Mesenchymal stem cell (in vitro differentiated cells and primary cell): Measurements from ENCODE around the gene IKBIP.

Source experiments
- DNase-seq: peaks from one replicate; pipeline ENCODE4 v3.0.0-alpha.2; 2013
- H2AFZ ChIP-seq: one replicate; pipeline ENCODE4 v1.6.1; 2013; ENCODE audit warnings: low read depth, mild to moderate bottlenecking, control low read depth, inconsistent platforms, low read length, moderate library complexity
- H2AK5ac ChIP-seq: 2 replicates; pipeline ENCODE4 v1.6.1; 2013; ENCODE audit warnings: low read length, moderate library complexity, mild to moderate bottlenecking, inconsistent platforms; ENCODE audit not compliant: severe bottlenecking
- H2BK120ac ChIP-seq: one replicate; pipeline ENCODE4 v1.6.1; 2013; ENCODE audit warnings: low read depth, mild to moderate bottlenecking, inconsistent platforms, low read length, moderate library complexity
- H2BK12ac ChIP-seq, 2 experiments: one replicate each; pipeline ENCODE4 v1.6.1; 2013; ENCODE audit warnings: inconsistent platforms in 2 of 2, low read length in 2 of 2, mild to moderate bottlenecking in 2 of 2, moderate library complexity in 2 of 2, control low read depth in 1 of 2
- H2BK15ac ChIP-seq: one replicate; pipeline ENCODE4 v1.6.1; 2013; ENCODE audit warnings: mild to moderate bottlenecking, low read depth, inconsistent platforms; ENCODE audit not compliant: poor library complexity, severe bottlenecking
- H2BK5ac ChIP-seq: 2 replicates; pipeline ENCODE4 v1.6.1; 2013; ENCODE audit warnings: low read depth, mild to moderate bottlenecking, low read length, control low read depth, inconsistent platforms; ENCODE audit not compliant: poor library complexity, severe bottlenecking
- H3K14ac ChIP-seq, 2 experiments: one replicate each; pipeline ENCODE4 v1.6.1; 2013; ENCODE audit warnings: inconsistent platforms in 2 of 2, low read length in 2 of 2, control low read depth in 1 of 2, mild to moderate bottlenecking in 1 of 2, moderate library complexity in 1 of 2
- H3K18ac ChIP-seq, 2 experiments: one replicate each; pipeline ENCODE4 v1.6.1; 2013; ENCODE audit warnings: inconsistent platforms in 2 of 2, low read length in 2 of 2, control low read depth in 1 of 2, low read depth in 1 of 2, mild to moderate bottlenecking in 1 of 2
- H3K23ac ChIP-seq, 2 experiments: one replicate each; pipeline ENCODE4 v1.6.1; 2013; ENCODE audit warnings: inconsistent platforms in 2 of 2, low read length in 2 of 2, mild to moderate bottlenecking in 2 of 2, moderate library complexity in 2 of 2, control low read depth in 1 of 2
- H3K27ac ChIP-seq: 2 replicates; pipeline ENCODE4 v1.5.1; 2013; ENCODE audit warnings: mild to moderate bottlenecking, moderate library complexity, low read length, control low read depth, inconsistent platforms; ENCODE audit not compliant: poor library complexity, severe bottlenecking
- H3K27me3 ChIP-seq, 2 experiments: 2 replicates each; pipeline versions ENCODE4 v1.6.1 to v1.7.0; 2013; ENCODE audit warnings: low read length in 2 of 2, mild to moderate bottlenecking in 2 of 2, moderate library complexity in 2 of 2, control low read depth in 1 of 2, inconsistent platforms in 1 of 2; ENCODE audit not compliant: control insufficient read depth in 1 of 2, insufficient read depth in 1 of 2
- H3K36me3 ChIP-seq, 2 experiments: 2 replicates each; pipeline versions ENCODE4 v1.6.1 to v1.7.0; 2013; ENCODE audit warnings: low read length in 2 of 2, control low read depth in 1 of 2, inconsistent platforms in 1 of 2, low read depth in 1 of 2, mild to moderate bottlenecking in 1 of 2; ENCODE audit not compliant: insufficient read depth in 2 of 2, control insufficient read depth in 1 of 2
- H3K4ac ChIP-seq, 2 experiments: one replicate each; pipeline ENCODE4 v1.6.1; 2013; ENCODE audit warnings: inconsistent platforms in 2 of 2, low read length in 2 of 2, mild to moderate bottlenecking in 2 of 2, moderate library complexity in 2 of 2, control low read depth in 1 of 2, low read depth in 1 of 2
- H3K4me1 ChIP-seq: 2 replicates; pipeline ENCODE4 v1.6.1; 2013; ENCODE audit warnings: low read depth, low read length, control low read depth; ENCODE audit not compliant: control insufficient read depth, insufficient read depth
- H3K4me2 ChIP-seq: 2 replicates; pipeline ENCODE4 v1.6.1; 2013; ENCODE audit warnings: low read length, mild to moderate bottlenecking, inconsistent platforms; ENCODE audit not compliant: poor library complexity, severe bottlenecking
- H3K4me3 ChIP-seq, 2 experiments: 2 replicates each; pipeline versions ENCODE4 v1.5.1 to v1.7.0; 2013; ENCODE audit warnings: low read length in 2 of 2, mild to moderate bottlenecking in 2 of 2, control low read depth in 1 of 2, low read depth in 1 of 2; ENCODE audit not compliant: insufficient read depth in 1 of 2
- H3K79me1 ChIP-seq: replicated peaks from 2 replicates; pipeline ENCODE4 v1.6.1; 2013; ENCODE audit warnings: mild to moderate bottlenecking, control low read depth, low read length, inconsistent platforms; ENCODE audit not compliant: poor library complexity, severe bottlenecking
- H3K9ac ChIP-seq: 2 replicates; pipeline ENCODE4 v1.7.0; 2013; ENCODE audit warnings: mild to moderate bottlenecking, low read length, moderate library complexity
- H3K9me3 ChIP-seq: 2 replicates; pipeline ENCODE4 v1.7.0; 2013; ENCODE audit warnings: mild to moderate bottlenecking, low read length; ENCODE audit not compliant: control insufficient read depth
- H4K8ac ChIP-seq: one replicate; pipeline ENCODE4 v1.6.1; 2013; ENCODE audit warnings: inconsistent platforms, mild to moderate bottlenecking, low read length, moderate library complexity
- H4K91ac ChIP-seq: one replicate; pipeline ENCODE4 v1.6.1; 2013; ENCODE audit warnings: mild to moderate bottlenecking, low read length, inconsistent platforms
- WGBS: methylation state at CpG from one replicate; pipeline ENCODE4 v1.1.7; 2013; ENCODE audit warnings: mixed read lengths; 5-methylcytosine and 5-hydroxymethylcytosine counted together

IKBIP gene

DNA sequence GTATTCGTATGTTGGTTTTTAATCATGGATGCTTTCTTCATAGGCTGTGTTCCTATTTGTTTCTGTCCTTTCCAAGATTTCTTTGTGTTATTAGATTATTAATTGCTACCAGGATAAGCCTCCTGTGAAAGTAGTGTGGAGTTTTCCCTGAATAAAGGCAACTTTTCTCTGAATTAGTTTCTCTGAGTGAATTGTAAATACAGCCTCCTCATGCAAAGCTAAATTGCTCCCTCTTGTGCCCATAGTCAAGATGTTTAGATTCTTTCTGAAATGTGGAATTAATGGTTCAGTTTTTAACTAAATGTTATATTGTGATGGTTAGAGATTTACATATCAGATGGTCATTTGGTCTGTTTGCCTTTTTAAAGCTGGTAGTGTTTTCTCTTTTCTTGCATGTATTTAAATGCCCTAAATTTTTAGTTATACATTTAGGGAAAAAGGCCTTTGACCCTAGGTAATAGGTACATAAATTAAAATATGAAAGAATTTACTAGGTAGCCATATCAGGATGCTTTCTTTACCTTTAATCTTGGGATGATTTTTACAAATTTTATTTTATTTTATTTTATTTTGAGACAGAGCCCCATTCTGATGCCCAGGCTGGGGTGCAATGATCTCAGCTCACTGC lies 9.4 kb upstream of the IKBIP start:
- H3K9ac ChIP-seq = no peak overlapping the region
- no peaks in the 10 kb centered on the region for H3K27me3 ChIP-seq
- no peak overlapping the region for H3K23ac ChIP-seq
- no peak overlapping the region for H2AFZ ChIP-seq
- H2BK120ac ChIP-seq = no peak overlapping the region
- no peaks in the 10 kb centered on the region for H3K9me3 ChIP-seq
- WGBS = no CpG with 5 or more reads among the region's 1 CpG
- H2BK12ac ChIP-seq = no peak overlapping the region
- H3K18ac ChIP-seq = no peak overlapping the region
- no peak overlapping the region for H2AK5ac ChIP-seq
- peaks cover 19 to 63% of the 10 kb centered on the region in 2 experiments for H3K36me3 ChIP-seq
- no peak overlapping the region for H3K4me2 ChIP-seq
- no peak overlapping the region for H2BK5ac ChIP-seq
- H2BK15ac ChIP-seq = no peak overlapping the region
- H3K4me1 ChIP-seq = no peaks in the 10 kb centered on the region
- H3K79me1 ChIP-seq = peaks cover 24% of the 10 kb centered on the region
- H4K8ac ChIP-seq = no peak overlapping the region
- no peak overlapping the region for H3K14ac ChIP-seq
- H3K27ac ChIP-seq = no peak overlapping the region
- no peak overlapping the region for H4K91ac ChIP-seq
- H3K4me3 ChIP-seq = no peak overlapping the region
- H3K4ac ChIP-seq = no peak overlapping the region
- DNase-seq = peak; percentile 73

DNA sequence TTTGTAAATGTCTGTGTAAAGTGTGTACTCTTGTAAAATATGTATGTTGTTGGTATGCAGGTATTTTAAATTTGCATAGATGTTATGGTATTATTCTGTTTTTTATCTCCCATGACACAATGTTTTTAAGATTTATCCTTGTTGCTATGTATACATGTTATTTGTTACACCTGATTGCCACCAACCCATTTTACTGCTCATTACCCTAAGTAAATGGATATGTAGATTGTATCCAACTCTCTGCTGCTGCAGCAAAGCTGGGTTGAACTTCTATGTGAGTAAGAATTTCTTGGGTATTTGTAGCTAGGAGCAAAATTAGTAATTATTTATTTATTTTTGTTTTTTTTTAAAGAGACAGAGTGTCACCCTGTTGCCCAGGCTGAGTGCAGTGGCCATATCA lies 6.7 kb upstream of the IKBIP start:
- H4K8ac ChIP-seq = no peak overlapping the region
- no peak overlapping the region for H3K4me2 ChIP-seq
- H2BK5ac ChIP-seq = no peak overlapping the region
- H3K4me1 ChIP-seq = no peaks in the 10 kb centered on the region
- H2AFZ ChIP-seq = no peak overlapping the region
- no peak overlapping the region for H2BK12ac ChIP-seq
- no peak overlapping the region for H3K23ac ChIP-seq
- no peak overlapping the region for H3K27ac ChIP-seq
- no peak overlapping the region for H2BK15ac ChIP-seq
- no peak overlapping the region for H2BK120ac ChIP-seq
- no peak overlapping the region for H2AK5ac ChIP-seq
- H3K9me3 ChIP-seq = no peaks in the 10 kb centered on the region
- H3K4ac ChIP-seq = no peak overlapping the region
- peaks cover 19 to 45% of the 10 kb centered on the region in 2 experiments for H3K36me3 ChIP-seq
- H3K4me3 ChIP-seq = no peak overlapping the region
- DNase-seq = no peak
- H3K14ac ChIP-seq = no peak overlapping the region
- no peak overlapping the region for H3K18ac ChIP-seq
- H3K27me3 ChIP-seq = no peaks in the 10 kb centered on the region
- peak overlapping the region; percentile 33 for H3K9ac ChIP-seq
- peaks cover 12% of the 10 kb centered on the region for H3K79me1 ChIP-seq
- H4K91ac ChIP-seq = no peak overlapping the region

DNA sequence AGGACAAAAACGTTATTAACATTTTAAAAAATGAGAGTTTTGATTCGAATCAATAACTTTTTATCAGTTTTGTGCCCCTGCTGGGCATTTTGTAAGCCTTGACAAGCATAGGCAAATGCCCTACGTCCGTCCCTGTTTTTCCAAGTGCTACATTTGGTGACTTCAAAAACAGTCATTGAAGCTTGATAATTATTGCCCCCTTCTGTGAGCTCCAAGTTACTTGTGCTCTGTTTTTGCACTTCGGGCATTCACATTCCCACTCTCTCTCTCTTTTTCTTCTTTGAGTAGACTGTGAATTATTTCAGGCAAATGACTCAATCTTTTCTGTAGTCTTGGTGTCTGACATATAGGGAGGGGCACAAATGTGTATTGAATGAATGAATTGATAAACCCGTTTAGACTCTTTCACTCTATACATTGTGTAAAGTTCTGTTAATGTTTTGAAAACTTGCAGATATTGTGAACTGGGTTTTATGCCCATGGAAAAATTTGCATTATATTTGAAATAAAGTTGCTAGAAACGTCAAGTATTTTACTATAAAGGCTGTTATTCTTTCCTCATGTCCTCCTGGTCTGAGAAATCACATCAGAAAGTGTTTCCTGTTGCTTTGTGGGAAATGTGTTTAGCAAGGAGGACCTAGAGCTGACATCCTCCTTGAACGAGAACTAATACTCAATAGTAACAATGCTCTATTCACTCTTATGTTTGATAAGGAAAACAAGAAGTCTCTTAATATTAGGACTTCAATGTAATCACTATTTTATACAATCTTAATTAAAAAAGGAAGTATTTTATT lies 1.9 kb upstream of the IKBIP start:
- WGBS = 11% methylated on average over 5 of the region's 8 CpGs
- no peak overlapping the region for H3K14ac ChIP-seq
- H3K23ac ChIP-seq = no peak overlapping the region
- H3K9ac ChIP-seq = peak overlapping the region; percentile 95
- H3K36me3 ChIP-seq = peaks cover 7 to 33% of the 10 kb centered on the region in 2 experiments
- no peak overlapping the region for H2AFZ ChIP-seq
- no peaks in the 10 kb centered on the region for H3K9me3 ChIP-seq
- H2BK12ac ChIP-seq = no peak overlapping the region
- no peak overlapping the region for H4K8ac ChIP-seq
- peaks cover 5% of the 10 kb centered on the region for H3K79me1 ChIP-seq
- H2BK5ac ChIP-seq = no peak overlapping the region
- H3K18ac ChIP-seq = no peak overlapping the region
- peaks cover 3% of the 10 kb centered on the region for H3K4me1 ChIP-seq
- H2AK5ac ChIP-seq = no peak overlapping the region
- no peak overlapping the region for H2BK15ac ChIP-seq
- no peaks in the 10 kb centered on the region for H3K27me3 ChIP-seq
- no peak overlapping the region for H4K91ac ChIP-seq
- peak overlapping the region; percentile 71 for H3K4me2 ChIP-seq
- peak; percentile 57 for DNase-seq
- peak overlapping the region in 1 of 2 experiments; percentile 92 for H3K4me3 ChIP-seq
- no peak overlapping the region for H3K27ac ChIP-seq
- no peak overlapping the region for H2BK120ac ChIP-seq
- H3K4ac ChIP-seq = no peak overlapping the region

DNA sequence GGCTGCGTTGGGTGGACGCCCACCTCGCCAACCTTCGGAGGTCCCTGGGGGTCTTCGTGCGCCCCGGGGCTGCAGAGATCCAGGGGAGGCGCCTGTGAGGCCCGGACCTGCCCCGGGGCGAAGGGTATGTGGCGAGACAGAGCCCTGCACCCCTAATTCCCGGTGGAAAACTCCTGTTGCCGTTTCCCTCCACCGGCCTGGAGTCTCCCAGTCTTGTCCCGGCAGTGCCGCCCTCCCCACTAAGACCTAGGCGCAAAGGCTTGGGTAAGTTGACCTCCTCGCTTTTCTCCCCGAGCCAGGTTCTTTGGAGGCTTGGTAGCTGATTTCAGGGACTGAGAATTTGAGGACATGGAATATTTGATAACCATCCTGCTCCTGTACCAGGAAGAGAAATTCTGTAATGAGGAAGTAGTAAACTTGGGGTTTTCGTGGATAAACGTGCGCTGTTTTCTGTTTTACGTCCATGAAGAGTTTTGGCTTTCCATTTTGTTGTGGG lies 1.0 kb upstream of the IKBIP start:
- Histone ChIP-seq H4K91ac (no peak overlapping the region), H2AK5ac (no peak overlapping the region), H3K4me3 (peak overlapping the region; percentile 92 to 98), H2BK5ac (peak overlapping the region; percentile 48), H3K14ac (peak overlapping the region in 1 of 2 experiments; percentile 96), H3K9me3 (no peaks in the 10 kb centered on the region), H2BK120ac (no peak overlapping the region), H2BK15ac (no peak overlapping the region), H3K27ac (peak overlapping the region; percentile 51), H3K79me1 (peaks cover 5% of the 10 kb centered on the region), H2BK12ac (no peak overlapping the region), H3K4me1 (peaks cover 3% of the 10 kb centered on the region), H3K4me2 (peak overlapping the region; percentile 86), H3K23ac (peak overlapping the region in 1 of 2 experiments; percentile 89), H4K8ac (no peak overlapping the region), H3K36me3 (peaks cover 7 to 24% of the 10 kb centered on the region in 2 experiments), H3K27me3 (no peaks in the 10 kb centered on the region), H3K9ac (peak overlapping the region; percentile 95), H3K18ac (peak overlapping the region; percentile 34 to 80), H3K4ac (peak overlapping the region; percentile 24 to 89), H2AFZ (peak overlapping the region; percentile 96)
- under 1% methylated on average over 24 of the region's 24 CpGs for WGBS
- peak; percentile 35 for DNase-seq
